HEK293 (cell line): ENCODE data around the gene BCAS2.

Experiments used
- CTCF ChIA-PET: fragments of 350-600 bp; formaldehyde crosslinking; extraction: SDS; loops from one replicate; lab custom pipeline; 2021; ENCODE audit warnings: antibody characterized with exemption; lab: Yijun Ruan, JAX
- POLR2A ChIA-PET: fragments of 300-600 bp; formaldehyde crosslinking; extraction: SDS; loops from one replicate; lab custom pipeline; 2020; ENCODE audit warnings: antibody characterized with exemption, inconsistent platforms; lab: Yijun Ruan, JAX
- H3K27ac ChIP-seq: fragments of 200-500 bp; sonication (Bioruptor generic); 2 replicates; pipeline ENCODE4 v1.5.1; 2014; ENCODE audit warnings: low read depth, low read length, control low read depth, inconsistent platforms; ENCODE audit errors: extremely low read depth
- H3K36me3 ChIP-seq, 2 experiments: fragments of 200-500 bp in 1 of 2; sonication (Bioruptor generic) in 1 of 2; 1 replicate in 1 of 2; 2 replicates in 1 of 2; pipeline ENCODE4 v1.5.1; 2014 to 2017; ENCODE audit warnings: inconsistent platforms in 2 of 2, low read length in 2 of 2; ENCODE audit not compliant: control insufficient read depth in 2 of 2, insufficient read depth in 1 of 2
- H3K4me1 ChIP-seq: fragments of 200-500 bp; sonication (Bioruptor generic); 2 replicates; pipeline ENCODE4 v1.5.1; 2014; ENCODE audit warnings: mild to moderate bottlenecking, low read length, inconsistent platforms; ENCODE audit not compliant: control insufficient read depth, insufficient read depth
- H3K4me3 ChIP-seq: 2 replicates; pipeline ENCODE4 v1.5.1; 2011; ENCODE audit warnings: low read depth, mild to moderate bottlenecking, control low read depth, low read length, moderate library complexity
- H3K9me3 ChIP-seq: fragments of 200-500 bp; sonication (Bioruptor generic); 2 replicates; pipeline ENCODE4 v1.5.1; 2014; ENCODE audit warnings: low read depth, low read length, inconsistent platforms; ENCODE audit not compliant: control insufficient read depth, insufficient read depth
- KLF1 ChIP-seq: fragments of 450-650 bp; formaldehyde crosslinking; IDR thresholded peaks from 2 replicates; pipeline ENCODE4 v1.5.1; 2016; ENCODE audit warnings: missing biosample characterization, missing genetic modification characterization
- SETDB1 ChIP-seq: IDR thresholded peaks from one replicate; pipeline ENCODE4 v1.6.1; 2017; ENCODE audit warnings: mild to moderate bottlenecking, low read length, moderate library complexity, mixed read lengths; ENCODE audit not compliant: insufficient read length
- YY2 ChIP-seq: fragments of 450-650 bp; formaldehyde crosslinking; IDR thresholded peaks from 2 replicates; pipeline ENCODE4 v1.5.1; 2016; ENCODE audit warnings: missing biosample characterization, missing genetic modification characterization
- ZNF112 ChIP-seq: fragments of 450-650 bp; formaldehyde crosslinking; IDR thresholded peaks from 2 replicates; pipeline ENCODE4 v1.5.0; 2017; ENCODE audit warnings: missing biosample characterization, missing genetic modification characterization
- ZNF138 ChIP-seq: fragments of 450-650 bp; formaldehyde crosslinking; IDR thresholded peaks from 2 replicates; pipeline ENCODE4 v1.5.1; 2016; ENCODE audit warnings: missing biosample characterization, missing genetic modification characterization, borderline replicate concordance
- ZNF140 ChIP-seq: fragments of 450-650 bp; formaldehyde crosslinking; IDR thresholded peaks from 2 replicates; pipeline ENCODE4 v1.5.1; 2016; ENCODE audit warnings: missing biosample characterization, missing genetic modification characterization
- ZNF146 ChIP-seq: fragments of 450-650 bp; formaldehyde crosslinking; IDR thresholded peaks from 2 replicates; pipeline ENCODE4 v1.5.1; 2016; ENCODE audit warnings: missing biosample characterization, missing genetic modification characterization
- ZNF19 ChIP-seq: fragments of 450-650 bp; formaldehyde crosslinking; IDR thresholded peaks from 2 replicates; pipeline ENCODE4; 2016; ENCODE audit warnings: missing biosample characterization, missing genetic modification characterization, low read depth
- ZNF266 ChIP-seq: fragments of 450-650 bp; formaldehyde crosslinking; IDR thresholded peaks from 2 replicates; pipeline ENCODE4 v1.5.1; 2016; ENCODE audit warnings: missing biosample characterization, missing genetic modification characterization, low read depth
- ZNF366 ChIP-seq: fragments of 450-650 bp; formaldehyde crosslinking; conservative IDR thresholded peaks from 2 replicates; pipeline ENCODE4 v1.5.1; 2016; ENCODE audit warnings: missing biosample characterization, missing genetic modification characterization
- ZNF530 ChIP-seq: fragments of 450-650 bp; formaldehyde crosslinking; IDR thresholded peaks from 2 replicates; pipeline ENCODE4 v1.5.1; 2016; ENCODE audit warnings: low read depth, missing biosample characterization, missing genetic modification characterization
- ZNF544 ChIP-seq: fragments of 450-650 bp; formaldehyde crosslinking; IDR thresholded peaks from 2 replicates; pipeline ENCODE4 v1.5.0; 2017; ENCODE audit warnings: missing biosample characterization, missing genetic modification characterization
- ZNF549 ChIP-seq: fragments of 450-650 bp; IDR thresholded peaks from 2 replicates; pipeline ENCODE4 v1.5.1; 2018; ENCODE audit warnings: missing biosample characterization, missing genetic modification characterization, mild to moderate bottlenecking, inconsistent platforms, moderate library complexity
- ZNF610 ChIP-seq: fragments of 450-650 bp; formaldehyde crosslinking; IDR thresholded peaks from 2 replicates; pipeline ENCODE4 v1.5.1; 2016; ENCODE audit warnings: missing biosample characterization, missing genetic modification characterization, borderline replicate concordance
- ZNF658 ChIP-seq: fragments of 450-650 bp; formaldehyde crosslinking; IDR thresholded peaks from 2 replicates; pipeline ENCODE4; 2016; ENCODE audit warnings: missing biosample characterization, missing genetic modification characterization
- ZNF701 ChIP-seq: fragments of 450-650 bp; formaldehyde crosslinking; IDR thresholded peaks from 2 replicates; pipeline ENCODE4 v1.5.1; 2016; ENCODE audit warnings: missing biosample characterization, missing genetic modification characterization
- ZSCAN23 ChIP-seq: fragments of 450-650 bp; formaldehyde crosslinking; IDR thresholded peaks from 2 replicates; pipeline ENCODE4 v1.5.1; 2016; ENCODE audit warnings: missing biosample characterization, missing genetic modification characterization
- TF ChIP-seq, protein P1 (sequence below): fragments of 450-650 bp; formaldehyde crosslinking; IDR thresholded peaks from 2 replicates; pipeline ENCODE4 v1.5.1; 2016; ENCODE audit warnings: missing biosample characterization, missing genetic modification characterization, low read depth
- TF ChIP-seq, protein P2 (sequence below): sonication (generic); formaldehyde crosslinking; IDR thresholded peaks from 2 replicates; pipeline ENCODE4 v1.8.1; 2022; ENCODE audit warnings: mild to moderate bottlenecking, moderate library complexity, missing genetic modification reagents
- TF ChIP-seq, protein P3 (sequence below): fragments of 450-650 bp; formaldehyde crosslinking; IDR thresholded peaks from 2 replicates; pipeline ENCODE4 v1.5.1; 2016; ENCODE audit warnings: missing biosample characterization, missing genetic modification characterization

Gene BCAS2

DNA sequence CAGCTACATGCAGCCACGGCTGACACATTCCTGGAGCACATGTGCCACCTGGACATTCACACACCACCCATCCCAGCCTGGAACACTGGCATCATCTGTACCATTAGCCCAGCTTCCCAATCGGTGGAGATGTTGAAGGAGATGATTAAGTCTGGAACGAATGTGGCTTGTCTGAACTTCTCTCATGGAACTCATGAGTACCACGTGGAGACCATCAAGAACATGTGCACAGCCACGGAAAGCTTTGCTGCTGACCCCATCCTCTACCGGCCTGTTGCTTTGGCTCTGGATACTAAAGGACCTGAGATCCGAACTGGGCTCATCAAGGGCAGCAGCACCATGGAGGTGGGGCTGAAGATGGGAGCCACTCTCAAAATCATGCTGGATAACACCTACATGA lies 45.4 kb downstream of the BCAS2 start:
- H3K9me3 ChIP-seq: no peaks in the 10 kb centered on the region
- H3K27ac ChIP-seq: no peak overlapping the region
- ChIA-PET POLR2A (no interaction called here), CTCF (interaction anchor here (0.7 kb wide), 1 partner anchor 106 kb away, joined by 3 read pairs; no protein-coding TSS in a partner anchor)
- H3K36me3 ChIP-seq: no peaks in the 10 kb centered on the region
- TF ChIP-seq ZNF544 (tag by site-specific recombination) (no peak), SETDB1 (no peak), ZNF266 (tag by site-specific recombination) (no peak), ZNF658 (no peak), YY2 (tag by site-specific recombination) (no peak), ZNF549 (tag by site-specific recombination) (no peak), ZNF138 (no peak), ZNF112 (tag by site-specific recombination) (no peak), ZNF610 (tag by site-specific recombination) (no peak), ZNF146 (tag by site-specific recombination) (no peak), ZSCAN23 (tag by site-specific recombination) (no peak), ZNF140 (no peak), KLF1 (tag by site-specific recombination) (no peak), ZNF530 (tag by site-specific recombination) (no peak), ZNF19 (tag by site-specific recombination) (no peak)
- TF ChIP-seq, protein P1, sequence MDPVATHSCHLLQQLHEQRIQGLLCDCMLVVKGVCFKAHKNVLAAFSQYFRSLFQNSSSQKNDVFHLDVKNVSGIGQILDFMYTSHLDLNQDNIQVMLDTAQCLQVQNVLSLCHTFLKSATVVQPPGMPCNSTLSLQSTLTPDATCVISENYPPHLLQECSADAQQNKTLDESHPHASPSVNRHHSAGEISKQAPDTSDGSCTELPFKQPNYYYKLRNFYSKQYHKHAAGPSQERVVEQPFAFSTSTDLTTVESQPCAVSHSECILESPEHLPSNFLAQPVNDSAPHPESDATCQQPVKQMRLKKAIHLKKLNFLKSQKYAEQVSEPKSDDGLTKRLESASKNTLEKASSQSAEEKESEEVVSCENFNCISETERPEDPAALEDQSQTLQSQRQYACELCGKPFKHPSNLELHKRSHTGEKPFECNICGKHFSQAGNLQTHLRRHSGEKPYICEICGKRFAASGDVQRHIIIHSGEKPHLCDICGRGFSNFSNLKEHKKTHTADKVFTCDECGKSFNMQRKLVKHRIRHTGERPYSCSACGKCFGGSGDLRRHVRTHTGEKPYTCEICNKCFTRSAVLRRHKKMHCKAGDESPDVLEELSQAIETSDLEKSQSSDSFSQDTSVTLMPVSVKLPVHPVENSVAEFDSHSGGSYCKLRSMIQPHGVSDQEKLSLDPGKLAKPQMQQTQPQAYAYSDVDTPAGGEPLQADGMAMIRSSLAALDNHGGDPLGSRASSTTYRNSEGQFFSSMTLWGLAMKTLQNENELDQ (tag by site-specific recombination): no peak
- TF ChIP-seq, protein P2, sequence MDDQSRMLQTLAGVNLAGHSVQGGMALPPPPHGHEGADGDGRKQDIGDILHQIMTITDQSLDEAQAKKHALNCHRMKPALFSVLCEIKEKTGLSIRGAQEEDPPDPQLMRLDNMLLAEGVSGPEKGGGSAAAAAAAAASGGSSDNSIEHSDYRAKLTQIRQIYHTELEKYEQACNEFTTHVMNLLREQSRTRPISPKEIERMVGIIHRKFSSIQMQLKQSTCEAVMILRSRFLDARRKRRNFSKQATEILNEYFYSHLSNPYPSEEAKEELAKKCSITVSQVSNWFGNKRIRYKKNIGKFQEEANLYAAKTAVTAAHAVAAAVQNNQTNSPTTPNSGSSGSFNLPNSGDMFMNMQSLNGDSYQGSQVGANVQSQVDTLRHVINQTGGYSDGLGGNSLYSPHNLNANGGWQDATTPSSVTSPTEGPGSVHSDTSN (CRISPR knock-in tag): no peak
- H3K4me1 ChIP-seq: no peaks in the 10 kb centered on the region
- H3K4me3 ChIP-seq: no peak overlapping the region

DNA sequence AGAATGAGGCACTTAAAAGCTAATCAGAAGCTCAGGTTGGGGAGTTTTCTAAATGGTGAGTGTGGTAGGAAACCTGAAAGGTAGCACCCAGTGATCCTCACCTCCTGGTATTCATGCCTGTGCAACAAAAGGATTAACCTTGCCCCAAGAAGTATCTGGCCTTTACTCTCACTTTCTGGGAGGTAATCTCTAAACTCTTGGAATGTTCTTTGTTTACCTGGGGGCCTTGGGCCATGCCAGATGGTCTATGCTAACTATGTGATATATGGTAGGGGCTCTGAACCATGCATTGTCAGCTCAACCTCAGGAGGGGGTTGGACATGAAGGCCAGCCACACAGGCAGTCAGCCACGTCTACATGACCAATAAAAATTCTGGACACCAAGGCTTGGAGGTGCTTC lies 46.0 kb downstream of the BCAS2 start:
- no peaks in the 10 kb centered on the region for H3K36me3 ChIP-seq
- ChIA-PET POLR2A (no interaction called here), CTCF (interaction anchor here (0.6 to 0.7 kb wide), 2 partner anchors 63 to 106 kb away, joined by 3 to 4 read pairs; no protein-coding TSS in a partner anchor)
- H3K4me1 ChIP-seq: no peaks in the 10 kb centered on the region
- H3K9me3 ChIP-seq: no peaks in the 10 kb centered on the region
- no peak overlapping the region for H3K27ac ChIP-seq
- no peak overlapping the region for H3K4me3 ChIP-seq
- TF ChIP-seq ZNF701 (no peak), ZNF366 (tag by site-specific recombination) (no peak)
- TF ChIP-seq, protein P3, sequence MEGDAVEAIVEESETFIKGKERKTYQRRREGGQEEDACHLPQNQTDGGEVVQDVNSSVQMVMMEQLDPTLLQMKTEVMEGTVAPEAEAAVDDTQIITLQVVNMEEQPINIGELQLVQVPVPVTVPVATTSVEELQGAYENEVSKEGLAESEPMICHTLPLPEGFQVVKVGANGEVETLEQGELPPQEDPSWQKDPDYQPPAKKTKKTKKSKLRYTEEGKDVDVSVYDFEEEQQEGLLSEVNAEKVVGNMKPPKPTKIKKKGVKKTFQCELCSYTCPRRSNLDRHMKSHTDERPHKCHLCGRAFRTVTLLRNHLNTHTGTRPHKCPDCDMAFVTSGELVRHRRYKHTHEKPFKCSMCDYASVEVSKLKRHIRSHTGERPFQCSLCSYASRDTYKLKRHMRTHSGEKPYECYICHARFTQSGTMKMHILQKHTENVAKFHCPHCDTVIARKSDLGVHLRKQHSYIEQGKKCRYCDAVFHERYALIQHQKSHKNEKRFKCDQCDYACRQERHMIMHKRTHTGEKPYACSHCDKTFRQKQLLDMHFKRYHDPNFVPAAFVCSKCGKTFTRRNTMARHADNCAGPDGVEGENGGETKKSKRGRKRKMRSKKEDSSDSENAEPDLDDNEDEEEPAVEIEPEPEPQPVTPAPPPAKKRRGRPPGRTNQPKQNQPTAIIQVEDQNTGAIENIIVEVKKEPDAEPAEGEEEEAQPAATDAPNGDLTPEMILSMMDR (tag by site-specific recombination): no peak
- TF ChIP-seq, all 188 proteins: peak for 0
